Measurements from ENCODE around the gene MORC2. TPM values are rescaled to one million over a fixed set of nuclear protein-coding genes. Genes with fewer than 3 reads are reported as not detected.
A peak's percentile ranks its signal among the peaks of the same experiment; 100 is the strongest.

The MORC2 gene
- total and polyA plus RNA-seq, 9 of the 15 experiments (the other 6 are each of a cell fraction or from before 2014, with no cell fraction given): 3.3 to 34.7 (median 16.7) TPM

DNA sequence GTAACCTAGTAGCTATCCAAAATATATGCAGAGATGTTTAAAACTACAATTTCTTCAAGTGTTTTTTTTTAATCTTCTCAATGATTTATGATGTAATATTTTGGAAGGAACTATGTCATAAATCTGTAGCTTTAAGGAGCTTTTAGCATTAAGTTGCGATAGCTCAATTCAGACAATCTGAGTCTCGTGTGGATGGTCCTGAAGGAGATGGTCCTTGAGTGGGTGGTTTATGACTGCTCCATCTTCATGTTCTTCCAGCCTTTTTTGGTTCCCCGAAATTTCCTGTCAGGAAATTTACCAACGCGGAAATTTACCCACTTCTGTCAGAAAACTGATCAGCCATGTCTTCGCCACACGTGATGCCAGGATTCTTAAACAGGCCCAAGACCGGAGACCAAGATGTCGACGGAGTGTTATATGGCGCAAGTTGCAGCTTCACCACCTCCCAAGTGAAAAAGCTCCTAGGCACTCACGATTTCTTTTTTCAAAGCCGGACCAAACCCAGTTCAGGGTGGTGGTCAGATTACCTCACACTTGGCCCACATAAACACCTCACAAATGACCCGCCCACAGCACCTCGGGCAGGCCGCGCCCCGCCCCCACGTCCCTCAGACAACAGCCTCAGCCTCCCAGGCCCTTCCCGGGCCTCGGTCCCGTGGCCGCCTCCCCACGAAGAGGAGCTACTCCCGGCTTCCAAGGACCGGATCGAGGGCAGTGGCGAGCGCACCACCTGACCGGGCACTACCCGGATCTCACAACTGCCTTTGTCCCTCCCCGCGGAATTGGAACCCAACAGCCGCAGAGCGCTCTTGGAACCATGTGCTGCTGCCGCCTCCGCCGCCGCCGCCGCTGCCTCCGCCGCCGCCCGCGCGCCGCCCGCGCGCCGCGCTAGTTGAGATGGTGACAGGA is at the start of gene MORC2 (continued):
- TF ChIP-seq, protein P1, sequence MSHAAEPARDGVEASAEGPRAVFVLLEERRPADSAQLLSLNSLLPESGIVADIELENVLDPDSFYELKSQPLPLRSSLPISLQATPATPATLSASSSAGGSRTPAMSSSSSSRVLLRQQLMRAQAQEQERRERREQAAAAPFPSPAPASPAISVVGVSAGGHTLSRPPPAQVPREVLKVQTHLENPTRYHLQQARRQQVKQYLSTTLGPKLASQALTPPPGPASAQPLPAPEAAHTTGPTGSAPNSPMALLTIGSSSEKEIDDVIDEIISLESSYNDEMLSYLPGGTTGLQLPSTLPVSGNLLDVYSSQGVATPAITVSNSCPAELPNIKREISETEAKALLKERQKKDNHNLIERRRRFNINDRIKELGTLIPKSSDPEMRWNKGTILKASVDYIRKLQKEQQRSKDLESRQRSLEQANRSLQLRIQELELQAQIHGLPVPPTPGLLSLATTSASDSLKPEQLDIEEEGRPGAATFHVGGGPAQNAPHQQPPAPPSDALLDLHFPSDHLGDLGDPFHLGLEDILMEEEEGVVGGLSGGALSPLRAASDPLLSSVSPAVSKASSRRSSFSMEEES (CRISPR knock-in tag; IDR thresholded peaks at IDR 0.05): no peak
- TF ChIP-seq, protein P2, sequence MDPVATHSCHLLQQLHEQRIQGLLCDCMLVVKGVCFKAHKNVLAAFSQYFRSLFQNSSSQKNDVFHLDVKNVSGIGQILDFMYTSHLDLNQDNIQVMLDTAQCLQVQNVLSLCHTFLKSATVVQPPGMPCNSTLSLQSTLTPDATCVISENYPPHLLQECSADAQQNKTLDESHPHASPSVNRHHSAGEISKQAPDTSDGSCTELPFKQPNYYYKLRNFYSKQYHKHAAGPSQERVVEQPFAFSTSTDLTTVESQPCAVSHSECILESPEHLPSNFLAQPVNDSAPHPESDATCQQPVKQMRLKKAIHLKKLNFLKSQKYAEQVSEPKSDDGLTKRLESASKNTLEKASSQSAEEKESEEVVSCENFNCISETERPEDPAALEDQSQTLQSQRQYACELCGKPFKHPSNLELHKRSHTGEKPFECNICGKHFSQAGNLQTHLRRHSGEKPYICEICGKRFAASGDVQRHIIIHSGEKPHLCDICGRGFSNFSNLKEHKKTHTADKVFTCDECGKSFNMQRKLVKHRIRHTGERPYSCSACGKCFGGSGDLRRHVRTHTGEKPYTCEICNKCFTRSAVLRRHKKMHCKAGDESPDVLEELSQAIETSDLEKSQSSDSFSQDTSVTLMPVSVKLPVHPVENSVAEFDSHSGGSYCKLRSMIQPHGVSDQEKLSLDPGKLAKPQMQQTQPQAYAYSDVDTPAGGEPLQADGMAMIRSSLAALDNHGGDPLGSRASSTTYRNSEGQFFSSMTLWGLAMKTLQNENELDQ (CRISPR knock-in tag; IDR thresholded peaks at IDR 0.05; ENCODE audit: borderline replicate concordance): no peak
- no peak for TF ChIP-seq ADNP (tag; IDR thresholded peaks at IDR 0.05)
- TF ChIP-seq EGR1 (conservative IDR thresholded peaks at IDR 0.05): peak; percentile 39
- TF ChIP-seq, protein P3, sequence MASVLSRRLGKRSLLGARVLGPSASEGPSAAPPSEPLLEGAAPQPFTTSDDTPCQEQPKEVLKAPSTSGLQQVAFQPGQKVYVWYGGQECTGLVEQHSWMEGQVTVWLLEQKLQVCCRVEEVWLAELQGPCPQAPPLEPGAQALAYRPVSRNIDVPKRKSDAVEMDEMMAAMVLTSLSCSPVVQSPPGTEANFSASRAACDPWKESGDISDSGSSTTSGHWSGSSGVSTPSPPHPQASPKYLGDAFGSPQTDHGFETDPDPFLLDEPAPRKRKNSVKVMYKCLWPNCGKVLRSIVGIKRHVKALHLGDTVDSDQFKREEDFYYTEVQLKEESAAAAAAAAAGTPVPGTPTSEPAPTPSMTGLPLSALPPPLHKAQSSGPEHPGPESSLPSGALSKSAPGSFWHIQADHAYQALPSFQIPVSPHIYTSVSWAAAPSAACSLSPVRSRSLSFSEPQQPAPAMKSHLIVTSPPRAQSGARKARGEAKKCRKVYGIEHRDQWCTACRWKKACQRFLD (CRISPR knock-in tag; IDR thresholded peaks at IDR 0.05): peak; percentile 25; the same call in 1 of the 2 replicates
- TF ChIP-seq CEBPG (CRISPR knock-in tag; IDR thresholded peaks at IDR 0.05): no peak; the same call in 1 of the 2 replicates
- 0 out of 4 replicates have a peak, but pooled peaks have one; percentile 5 to 24 for TF ChIP-seq CEBPG (tag; conservative IDR thresholded peaks at IDR 0.05 in 1 of 2, IDR thresholded peaks at IDR 0.05 in 1 of 2)
- TF ChIP-seq USF1 (CRISPR knock-in tag; IDR thresholded peaks at IDR 0.05): peak; percentile 69
- peak; percentile 48 for TF ChIP-seq USF2 (CRISPR knock-in tag; IDR thresholded peaks at IDR 0.05)
- TF ChIP-seq, protein P4, sequence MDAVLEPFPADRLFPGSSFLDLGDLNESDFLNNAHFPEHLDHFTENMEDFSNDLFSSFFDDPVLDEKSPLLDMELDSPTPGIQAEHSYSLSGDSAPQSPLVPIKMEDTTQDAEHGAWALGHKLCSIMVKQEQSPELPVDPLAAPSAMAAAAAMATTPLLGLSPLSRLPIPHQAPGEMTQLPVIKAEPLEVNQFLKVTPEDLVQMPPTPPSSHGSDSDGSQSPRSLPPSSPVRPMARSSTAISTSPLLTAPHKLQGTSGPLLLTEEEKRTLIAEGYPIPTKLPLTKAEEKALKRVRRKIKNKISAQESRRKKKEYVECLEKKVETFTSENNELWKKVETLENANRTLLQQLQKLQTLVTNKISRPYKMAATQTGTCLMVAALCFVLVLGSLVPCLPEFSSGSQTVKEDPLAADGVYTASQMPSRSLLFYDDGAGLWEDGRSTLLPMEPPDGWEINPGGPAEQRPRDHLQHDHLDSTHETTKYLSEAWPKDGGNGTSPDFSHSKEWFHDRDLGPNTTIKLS (IDR thresholded peaks at IDR 0.05; ENCODE audit: borderline replicate concordance, low read depth): peak; percentile 83; the same call in 1 of the 2 replicates
- no peak for TF ChIP-seq ARID3B (CRISPR knock-in tag; IDR thresholded peaks at IDR 0.05; ENCODE audit: borderline replicate concordance)

All from K562 (cell line).